GM21717 (cell line): ENCODE results near the gene PGBD5.

ENCODE experiments used
- ATAC-seq: cut with Tn5 transposase; IDR thresholded peaks from one replicate; pipeline ENCODE4 v1.9.1; 2021; ENCODE audit warnings: mild to moderate bottlenecking, moderate library complexity; ENCODE audit not compliant: unreplicated experiment

Gene PGBD5

DNA sequence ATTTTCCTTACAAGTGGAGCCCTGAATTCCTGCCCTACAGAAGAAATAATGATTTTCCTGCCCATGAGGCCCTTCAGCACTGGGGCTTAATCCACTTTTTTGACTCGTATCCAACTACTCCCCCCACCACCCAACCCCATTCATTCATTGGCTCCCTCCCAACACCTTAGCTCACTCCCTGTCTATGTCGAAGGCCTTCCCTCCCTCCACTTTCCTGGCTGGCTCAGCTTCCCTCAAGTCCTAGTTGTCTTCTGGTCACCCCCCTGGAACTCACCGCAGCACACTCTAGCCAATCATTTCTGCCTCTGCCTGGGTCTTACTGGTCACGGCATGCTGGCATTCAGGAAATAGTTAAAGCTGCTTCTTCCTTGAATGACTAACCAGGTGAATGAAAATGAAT is 118.9 kb downstream of the PGBD5 start:
- no peak for ATAC-seq

DNA sequence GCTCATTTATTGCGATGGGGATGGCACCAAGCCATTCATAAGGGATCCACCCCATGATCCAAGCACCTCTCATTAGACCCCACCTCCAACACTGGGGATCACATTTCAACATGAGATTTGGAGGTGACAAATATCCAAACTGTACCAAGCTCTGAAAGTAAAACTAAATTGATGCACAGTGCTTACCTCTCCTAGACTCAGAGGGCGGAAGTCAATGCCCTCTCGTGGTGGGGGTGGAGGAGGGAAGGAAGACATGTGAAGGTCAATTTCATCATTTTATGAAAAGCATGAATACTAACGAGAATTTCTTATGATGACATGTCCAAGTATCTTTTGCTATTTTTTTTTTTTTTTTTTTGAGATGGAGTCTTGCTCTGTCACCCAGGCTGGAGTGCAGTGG is 120.0 kb downstream of the PGBD5 start:
- no peak for ATAC-seq

- ATAC-seq = no peak
These were observed 122.3 kb downstream of the PGBD5 start for GRCh38 chr1:230303822-230304221.

GRCh38 chr1:230303069-230303468 is 123.1 kb downstream of the PGBD5 start:
- ATAC-seq = no peak

- ATAC-seq = no peak
These were observed 124.3 kb downstream of the PGBD5 start for GRCh38 chr1:230301822-230302221.

GRCh38 chr1:230301322-230301721 is 124.8 kb downstream of the PGBD5 start:
- ATAC-seq = no peak

- no peak for ATAC-seq
These were observed 125.5 kb downstream of the PGBD5 start for GRCh38 chr1:230300322-230301301.

- ATAC-seq = no peak
These were observed 126.7 kb downstream of the PGBD5 start for GRCh38 chr1:230299191-230300006.

DNA sequence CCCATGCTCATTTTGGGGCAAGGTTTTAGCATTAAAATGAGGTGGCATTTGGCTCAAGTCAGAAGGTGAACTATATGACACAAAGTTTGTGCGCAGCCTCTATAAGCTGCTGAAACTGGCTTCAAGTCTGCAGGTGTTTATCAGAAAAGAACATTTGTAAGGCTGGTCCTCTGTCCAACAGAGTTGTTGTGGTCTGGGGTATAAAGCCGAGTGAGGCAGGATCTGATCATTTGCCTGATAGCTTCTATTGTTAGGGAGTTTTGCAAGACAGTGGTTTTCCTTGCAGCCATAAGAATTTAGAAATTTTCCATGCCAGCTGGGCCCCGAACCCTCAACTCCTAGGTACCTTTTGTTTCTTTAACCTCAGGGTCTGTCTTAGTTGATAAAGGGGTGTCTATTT is 130.8 kb downstream of the PGBD5 start:
- no peak for ATAC-seq

- no peak for ATAC-seq
These were observed 132.8 kb downstream of the PGBD5 start for GRCh38 chr1:230293390-230293700.

- no peak for ATAC-seq
These were observed 133.3 kb downstream of the PGBD5 start for GRCh38 chr1:230292689-230293389.

GRCh38 chr1:230291731-230292620 is 134.2 kb downstream of the PGBD5 start:
- ATAC-seq = no peak

GRCh38 chr1:230289350-230289644 is 136.8 kb downstream of the PGBD5 start:
- no peak for ATAC-seq

GRCh38 chr1:230288641-230289349 is 137.3 kb downstream of the PGBD5 start:
- ATAC-seq = no peak

DNA sequence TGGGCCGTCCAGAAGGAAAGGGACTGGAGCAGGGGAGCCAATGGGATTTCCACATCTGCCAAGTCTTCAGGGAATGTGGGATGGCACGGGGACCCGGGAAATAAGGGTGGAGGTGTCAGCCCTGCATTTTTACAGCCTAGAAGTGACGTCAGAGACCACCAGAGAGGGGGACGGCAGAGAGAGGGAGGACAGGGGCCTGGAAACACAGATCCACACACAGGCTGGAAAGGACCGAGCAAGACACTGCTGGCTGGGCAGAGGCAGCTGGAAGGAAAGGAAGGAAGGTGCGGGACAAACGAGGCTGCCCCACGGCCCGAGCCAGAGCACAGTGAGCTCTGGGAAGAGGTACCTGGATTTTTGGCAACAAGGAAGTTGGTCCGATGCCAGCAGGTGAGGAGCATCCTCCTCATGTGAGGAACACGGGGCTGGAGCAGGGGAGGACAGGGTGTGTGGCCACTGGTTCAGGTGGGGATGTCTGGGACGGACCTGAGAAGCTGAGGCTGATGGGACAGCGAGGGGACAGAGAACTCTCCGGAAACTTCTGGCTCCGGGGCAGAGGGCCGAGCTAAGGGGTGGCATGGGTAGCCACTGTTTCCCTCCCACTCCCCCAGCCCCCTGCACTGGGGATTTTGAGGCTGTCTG is 138.3 kb downstream of the PGBD5 start:
- ATAC-seq = no peak

GRCh38 chr1:230286890-230287269 is 139.3 kb downstream of the PGBD5 start:
- no peak for ATAC-seq

DNA sequence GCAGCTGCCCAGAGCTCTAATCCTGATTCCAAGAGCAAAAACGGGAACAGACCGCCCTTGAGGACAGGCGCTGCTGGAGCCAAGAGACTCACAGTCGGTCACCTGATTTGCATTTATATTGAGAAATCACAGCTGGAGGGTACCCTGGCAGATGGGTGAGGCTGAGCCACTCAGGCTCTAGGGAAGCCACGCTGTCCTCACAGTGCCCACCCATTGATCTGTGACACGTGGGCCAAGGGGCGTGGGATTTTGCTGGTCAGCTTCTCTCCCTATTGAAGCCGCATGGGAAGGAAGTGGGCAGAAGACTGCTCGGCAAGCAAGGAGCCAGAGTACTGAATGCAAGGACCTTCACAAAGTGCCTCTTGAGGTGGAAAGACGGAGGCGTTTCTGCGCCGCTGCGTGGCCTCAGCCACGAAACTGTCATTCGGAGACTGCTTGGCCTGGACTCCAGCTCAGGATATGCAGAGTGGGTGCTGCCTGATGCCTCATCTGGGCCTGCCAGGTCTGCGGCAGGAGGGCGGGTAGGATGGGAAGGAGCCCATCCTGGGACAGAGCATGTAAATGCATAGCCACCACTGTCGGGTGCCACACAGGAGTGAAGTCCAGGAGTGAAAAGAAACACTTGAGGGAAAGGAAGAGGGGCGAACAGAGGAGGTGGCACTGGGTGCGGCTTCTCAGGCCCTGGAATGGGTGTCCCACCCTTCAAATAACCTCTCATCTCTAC is 139.8 kb downstream of the PGBD5 start:
- ATAC-seq = no peak

DNA sequence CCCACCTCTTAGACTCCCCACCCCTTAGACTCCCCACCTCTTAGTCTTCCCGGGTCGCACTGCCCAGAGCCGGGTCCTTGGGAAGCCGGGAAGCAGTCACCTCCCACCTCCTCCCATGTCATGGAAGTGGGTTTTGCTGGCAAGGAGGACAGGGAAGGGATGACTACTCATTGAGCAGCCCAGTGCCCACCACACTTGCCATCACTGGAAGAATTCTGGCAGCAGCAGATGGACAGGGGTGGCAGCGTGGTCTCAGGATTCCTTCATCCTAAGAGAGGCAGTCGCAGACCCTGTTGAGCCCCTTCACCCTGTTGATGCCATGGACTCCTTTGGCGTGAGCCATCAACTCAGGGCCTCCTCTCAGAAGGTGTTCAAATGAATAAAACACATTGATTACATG is 140.8 kb downstream of the PGBD5 start:
- no peak for ATAC-seq

DNA sequence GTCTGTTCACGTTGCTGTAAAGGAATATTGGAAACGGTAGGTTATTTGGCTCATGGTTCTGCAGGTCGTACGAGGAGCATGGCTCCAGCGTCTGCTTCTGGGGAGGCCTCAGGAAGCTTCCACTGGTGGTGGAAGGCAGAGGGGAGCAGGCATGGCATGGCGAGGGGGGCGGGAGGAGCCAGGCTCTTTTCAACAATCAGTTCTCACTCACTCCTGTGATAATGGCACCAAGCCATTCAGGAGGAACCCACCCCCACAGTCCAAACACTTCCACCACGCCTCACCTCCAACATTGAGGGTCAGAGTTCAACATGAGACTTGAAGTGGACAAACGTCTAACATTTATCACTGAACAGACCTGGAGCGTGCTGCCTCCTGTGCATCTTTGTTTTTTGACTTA is 141.2 kb downstream of the PGBD5 start:
- ATAC-seq = no peak
